ENCODE measurements around the gene SHC2. TPM values are rescaled to one million over a fixed set of nuclear protein-coding genes. Genes with fewer than 3 reads are reported as not detected.

The SHC2 gene
- total RNA-seq, 1 experiment from 2014 or later, result 1.1 TPM

DNA sequence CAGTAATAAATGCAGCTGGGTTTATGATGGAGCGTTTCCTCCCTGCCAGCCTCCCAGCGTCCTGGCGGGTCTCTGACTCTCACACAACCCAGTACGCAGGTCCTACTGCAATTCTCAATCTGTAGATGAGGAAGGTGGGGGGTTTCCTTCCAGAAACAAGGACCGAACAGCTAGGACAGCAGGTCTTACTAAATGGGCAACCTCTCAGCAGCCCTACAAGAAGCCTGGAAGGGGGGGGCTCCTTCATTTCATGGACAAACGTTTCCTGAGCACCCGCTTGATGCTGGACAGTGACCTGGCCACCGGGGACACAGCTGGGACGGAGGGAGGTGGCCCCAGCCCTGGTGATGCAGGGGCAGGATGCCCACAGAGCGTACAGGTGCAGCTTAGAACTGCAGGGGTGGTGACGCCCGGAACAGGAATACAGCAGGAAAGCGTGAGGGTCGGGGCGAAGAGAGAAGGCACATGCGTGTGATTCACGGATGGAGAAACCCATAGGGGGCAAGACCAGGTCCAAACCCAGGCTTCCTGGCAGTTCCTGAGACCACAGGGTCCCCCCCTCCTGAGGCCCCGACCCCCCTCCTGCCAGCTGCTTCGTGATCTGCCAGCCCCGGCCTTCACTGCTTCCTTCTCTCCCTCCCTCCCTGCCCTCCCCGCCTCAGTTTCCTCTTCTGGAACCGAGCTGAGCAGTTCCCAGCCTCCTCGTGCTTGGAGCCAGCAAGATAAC lies 51.2 kb downstream of the SHC2 start:
- no peak for DNase-seq (ENCODE audit: extremely low read depth, low read depth)

DNA sequence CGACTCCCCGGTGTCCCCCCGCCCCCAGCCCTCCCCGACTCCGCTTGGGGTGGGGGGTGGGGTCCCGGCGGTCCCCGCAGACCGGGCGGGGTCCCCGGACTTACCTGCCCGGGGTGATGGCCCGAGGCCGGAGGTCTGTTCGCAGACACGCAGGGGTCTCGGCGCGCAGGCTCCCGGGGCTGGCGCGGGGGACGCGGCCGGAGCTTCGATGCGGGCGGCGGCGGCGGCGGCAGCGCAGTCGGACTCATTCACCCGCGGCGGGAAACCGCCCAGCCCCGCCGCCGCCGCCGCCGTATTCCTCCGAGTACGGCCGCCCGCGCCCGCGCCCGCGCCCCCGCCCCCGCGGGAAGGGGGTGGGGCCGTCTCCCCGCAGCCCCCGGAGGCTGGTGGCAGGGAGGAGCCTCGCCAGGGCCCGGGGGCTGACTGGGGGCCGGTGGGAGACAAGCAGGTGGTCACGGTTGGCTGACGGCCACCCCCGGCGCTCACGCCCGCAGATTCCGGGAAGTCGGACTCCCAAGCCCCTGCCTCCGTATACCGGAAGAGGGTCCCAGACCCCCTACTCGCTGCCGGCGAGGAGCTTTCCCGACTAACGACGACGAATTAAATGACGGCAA lies 51.8 kb downstream of the SHC2 start, which contains the start of gene C2CD4C:
C2CD4C (minus strand) TSS at position 246 of the 614 bp plus-strand sequence. CDS start 786 bp downstream, outside the sequence.
- DNase-seq (ENCODE audit: extremely low read depth, low read depth), result no peak

DNA sequence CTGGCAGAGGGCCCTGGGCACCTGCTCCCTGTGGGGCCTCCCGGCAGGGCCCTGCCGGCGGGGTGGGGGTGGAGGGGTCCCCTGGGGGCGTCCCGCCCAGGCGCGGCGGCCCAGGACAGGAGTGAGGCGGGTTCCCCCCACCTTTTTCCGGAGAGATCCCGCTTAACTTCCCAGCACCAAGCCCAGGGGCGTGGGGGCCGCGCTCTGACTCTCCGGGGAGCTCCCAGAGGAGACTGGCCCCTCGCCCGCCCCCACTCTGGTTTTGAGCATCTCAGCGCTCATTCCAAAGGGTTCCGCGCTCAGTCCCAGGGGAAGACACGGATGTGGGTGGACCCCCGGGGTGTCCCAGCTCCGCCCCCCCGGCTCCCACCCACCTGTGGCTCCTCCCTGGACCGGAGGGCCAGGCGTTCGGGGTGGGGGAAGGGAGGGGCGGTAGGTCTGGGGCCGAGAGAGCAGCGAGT lies 52.4 kb downstream of the SHC2 start:
- no peak for DNase-seq (ENCODE audit: extremely low read depth, low read depth)

DNA sequence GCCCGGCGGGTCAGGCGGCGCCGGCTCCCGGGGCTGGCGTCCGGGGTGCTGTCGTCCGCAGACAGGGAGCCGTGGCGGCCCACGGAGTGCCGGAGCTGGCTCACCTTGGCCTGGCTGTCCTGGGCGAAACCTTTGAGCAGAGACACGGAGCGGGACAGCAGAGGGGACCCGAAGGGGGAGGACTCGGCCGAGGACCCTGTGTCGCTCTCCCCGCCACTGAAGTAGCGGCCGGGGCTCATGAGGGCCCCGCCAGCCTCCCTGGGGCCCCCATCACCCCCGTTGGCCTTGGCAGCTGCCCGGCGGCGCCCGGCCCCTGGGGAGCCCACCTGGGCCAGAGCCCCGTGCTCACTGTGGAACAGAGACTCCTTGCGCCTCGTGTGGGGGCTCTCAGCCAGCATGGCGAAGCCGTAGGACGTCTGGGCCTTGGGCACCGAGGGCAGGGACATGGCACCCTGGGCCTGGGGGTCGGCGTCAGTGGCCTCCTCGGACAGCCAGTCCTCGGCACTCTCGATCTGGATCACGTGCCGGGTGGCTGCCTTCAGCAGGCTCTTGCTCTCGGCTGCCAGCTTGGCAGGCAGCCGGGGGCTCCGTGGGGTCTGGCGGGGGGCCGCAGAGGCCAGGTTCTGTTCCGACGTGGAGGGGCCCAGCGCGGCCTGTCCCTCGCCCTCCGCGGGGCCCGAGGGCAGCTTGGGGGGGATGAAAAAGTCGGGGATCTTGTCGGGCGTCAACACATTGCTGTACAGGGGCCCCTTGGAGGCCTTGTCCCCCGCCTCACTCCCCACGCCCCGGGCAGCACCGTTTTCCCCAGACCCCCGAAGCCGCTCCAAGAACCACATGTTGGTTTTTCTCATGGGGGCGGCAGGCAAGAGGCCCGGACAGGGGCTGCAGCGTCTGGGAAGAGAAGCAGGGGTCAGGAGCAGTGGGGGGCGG lies 53.1 kb downstream of the SHC2 start:
- DNase-seq (ENCODE audit: extremely low read depth, low read depth), result no peak

DNA sequence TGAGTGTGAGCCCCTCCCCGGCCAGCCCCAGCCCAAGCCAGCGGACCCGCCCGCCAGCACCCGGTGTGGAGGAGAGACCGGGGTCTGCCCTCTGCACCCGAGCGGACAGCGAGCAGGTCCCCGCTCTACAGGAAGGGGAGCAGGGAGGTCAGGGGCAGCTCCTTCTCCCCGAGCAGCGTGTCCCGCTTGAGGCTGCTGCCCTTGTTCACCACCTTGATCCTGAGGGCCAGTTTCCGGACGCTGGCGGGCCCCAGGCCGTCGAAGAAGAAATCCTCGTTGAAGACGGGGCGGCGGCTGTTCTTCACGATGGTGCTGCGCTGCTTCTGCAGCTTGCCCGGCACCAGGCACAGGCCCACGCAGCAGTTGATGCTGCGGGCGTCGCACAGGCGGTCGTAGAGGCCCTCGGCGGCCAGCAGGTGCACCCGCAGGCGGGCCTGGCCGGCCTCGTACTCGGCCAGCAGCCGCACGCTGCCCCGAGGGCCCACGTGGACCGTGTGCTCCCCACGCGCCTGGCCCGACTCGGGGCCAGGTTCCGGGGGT lies 53.8 kb downstream of the SHC2 start:
- DNase-seq (ENCODE audit: extremely low read depth, low read depth), result no peak

DNA sequence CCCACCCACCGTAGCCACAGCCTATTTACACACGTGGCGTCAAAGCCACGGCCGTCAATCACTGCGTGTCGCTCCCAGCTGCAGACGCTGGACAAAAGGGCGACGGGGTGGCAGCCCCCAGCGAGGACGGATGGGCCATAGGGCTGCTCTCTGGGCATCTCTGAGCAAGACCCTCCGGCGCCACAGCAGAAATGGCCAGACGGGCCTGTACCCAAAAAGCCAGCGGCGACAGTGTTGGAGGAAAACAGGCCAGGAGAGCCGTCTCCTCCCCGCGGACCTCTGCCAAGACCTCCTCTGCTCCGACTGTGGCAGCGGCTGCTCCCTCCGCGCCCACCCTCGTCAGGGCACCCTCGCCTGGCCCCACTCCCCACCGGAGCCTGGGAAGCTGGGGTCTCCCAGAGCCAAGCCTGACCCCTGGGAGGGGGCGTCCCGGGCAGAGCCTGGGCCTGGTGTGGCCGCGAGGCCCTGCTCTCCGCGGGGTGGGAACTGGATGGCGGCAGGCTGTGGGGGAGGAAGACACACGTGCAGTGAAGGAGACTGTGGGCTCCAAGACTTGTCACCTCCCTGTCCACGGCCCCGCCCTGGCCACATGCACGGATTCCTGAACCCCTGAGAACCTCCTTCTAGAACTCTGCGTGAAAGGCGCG lies 54.6 kb downstream of the SHC2 start:
- DNase-seq (ENCODE audit: extremely low read depth, low read depth), result no peak

DNA sequence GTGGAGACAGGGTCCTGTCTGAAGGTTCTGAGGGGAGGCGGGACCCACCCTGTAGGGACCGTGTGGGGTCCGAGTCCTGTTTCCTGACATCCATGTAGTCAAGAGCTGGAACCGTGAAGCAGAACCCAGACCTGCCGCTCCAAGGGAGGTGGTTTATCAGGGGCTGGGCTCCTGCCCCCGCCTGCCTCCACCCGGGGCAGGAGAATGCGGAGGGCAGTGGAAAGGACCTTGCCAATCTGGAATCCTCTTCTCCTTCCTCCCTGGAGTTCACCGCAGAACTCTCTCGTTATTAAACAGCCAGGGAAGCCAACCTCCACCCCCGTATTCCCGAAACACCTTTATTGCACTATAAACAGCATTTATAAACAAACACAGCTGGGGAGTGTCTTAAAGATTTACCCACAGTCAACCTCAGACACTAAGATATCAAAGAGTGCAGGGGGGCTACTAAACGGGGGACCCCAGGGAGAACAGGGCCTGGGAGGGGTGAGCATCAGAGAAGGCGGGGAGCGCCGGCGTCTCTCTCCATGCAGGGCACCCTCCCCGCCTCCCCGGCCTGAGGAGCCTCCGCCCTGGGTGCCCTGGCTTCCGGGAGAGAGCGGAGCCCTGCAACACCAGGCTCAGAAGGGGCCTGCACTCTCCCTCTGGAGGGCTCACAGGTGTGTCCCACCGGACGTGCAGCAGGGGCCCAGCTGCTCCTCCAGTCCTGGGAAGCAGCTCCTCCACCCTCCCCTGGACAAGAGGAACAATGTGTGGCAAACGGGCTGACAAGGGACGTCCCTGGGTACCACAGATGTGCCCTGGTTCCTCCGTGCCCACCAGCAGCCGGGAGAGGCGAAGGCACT lies 55.5 kb downstream of the SHC2 start:
- DNase-seq (ENCODE audit: extremely low read depth, low read depth), result no peak

DNA sequence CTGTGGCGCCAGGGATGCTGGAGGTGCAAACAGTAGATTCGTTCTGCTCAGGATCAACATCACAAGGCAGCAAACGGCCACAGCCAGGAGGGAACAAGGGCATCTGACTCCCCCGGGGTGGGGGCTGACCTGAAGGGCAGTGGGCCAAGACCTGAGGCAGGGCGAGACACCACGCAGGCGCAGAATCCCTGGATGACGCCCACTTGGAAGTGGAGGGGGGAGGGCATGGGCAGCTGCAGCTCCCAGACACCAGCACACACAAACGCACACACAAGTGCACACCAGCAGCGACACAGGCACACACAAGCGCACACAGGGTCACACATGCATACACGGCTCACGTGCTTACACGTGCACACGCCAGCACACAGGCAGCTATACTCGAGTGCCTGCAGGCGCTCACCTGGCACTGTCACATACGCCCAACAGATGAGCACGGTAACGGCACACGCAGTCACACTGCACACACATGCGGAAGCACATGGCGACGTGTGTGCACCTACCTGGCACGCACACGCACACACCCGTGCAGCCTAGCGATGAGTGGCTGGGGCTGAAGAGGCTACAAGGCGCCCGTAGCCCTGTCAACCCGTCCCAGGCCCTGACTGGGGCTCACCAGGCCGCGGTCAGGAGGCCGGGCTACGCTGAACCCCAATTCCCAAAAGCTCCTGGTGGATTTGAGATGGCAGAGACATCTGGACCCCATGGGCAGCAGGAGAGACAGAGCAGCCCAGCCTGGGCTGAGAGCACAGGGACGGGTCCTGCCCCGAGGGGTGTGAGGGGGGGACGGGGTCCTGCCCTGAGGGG lies 57.4 kb downstream of the SHC2 start:
- DNase-seq (ENCODE audit: extremely low read depth, low read depth), result no peak

DNA sequence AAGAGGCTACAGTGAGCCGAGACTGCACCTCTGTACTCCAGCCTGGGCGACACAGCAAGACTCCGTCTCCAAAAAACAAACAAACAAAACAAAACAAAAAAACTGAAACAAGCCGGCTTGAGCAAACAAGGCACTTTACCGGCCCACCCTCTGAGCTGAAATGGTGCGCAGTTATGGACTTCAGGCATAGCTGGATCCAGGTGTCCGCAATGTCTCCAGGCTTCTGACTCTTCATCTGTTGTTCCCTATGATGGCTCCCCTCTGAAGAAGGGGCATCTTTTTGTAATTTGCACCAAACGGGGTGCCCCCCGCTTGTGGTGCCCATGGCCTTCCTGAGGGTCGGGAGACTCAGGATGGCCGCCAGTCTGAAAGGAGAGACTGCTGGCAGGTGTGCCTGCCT lies 58.0 kb downstream of the SHC2 start:
- no peak for DNase-seq (ENCODE audit: extremely low read depth, low read depth)

DNA sequence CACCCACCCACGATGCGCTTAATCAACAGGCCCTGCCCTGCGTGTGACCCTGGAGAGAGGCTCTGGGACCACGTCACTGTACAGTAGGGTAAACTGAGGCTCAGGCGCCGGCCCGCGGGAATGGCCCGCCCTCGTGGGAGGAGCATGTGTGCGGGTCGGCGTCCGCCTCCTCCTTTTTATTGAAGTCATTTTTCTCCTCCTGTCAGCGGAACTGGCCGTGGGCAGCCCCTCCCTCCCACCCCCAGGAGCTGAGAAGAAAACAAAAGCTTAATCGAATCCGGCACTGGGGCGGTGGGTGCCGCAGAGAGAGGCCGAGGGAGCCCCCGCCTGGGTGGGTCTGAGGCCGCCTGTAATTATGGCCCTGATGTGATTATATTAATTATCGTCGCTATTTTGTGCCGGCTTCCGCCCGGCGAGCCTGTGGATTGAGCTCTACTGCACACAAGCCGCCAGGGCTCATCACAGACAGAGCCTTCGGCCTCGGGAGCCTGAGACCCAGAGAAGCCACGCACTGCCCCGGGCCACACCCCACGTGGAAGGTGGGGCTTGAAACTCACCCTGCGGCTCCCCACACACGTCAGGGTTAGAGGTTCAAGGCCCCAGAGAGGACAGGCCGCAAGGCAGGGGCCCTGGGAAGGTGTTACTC lies 58.8 kb downstream of the SHC2 start:
- DNase-seq (ENCODE audit: extremely low read depth, low read depth), result no peak

DNA sequence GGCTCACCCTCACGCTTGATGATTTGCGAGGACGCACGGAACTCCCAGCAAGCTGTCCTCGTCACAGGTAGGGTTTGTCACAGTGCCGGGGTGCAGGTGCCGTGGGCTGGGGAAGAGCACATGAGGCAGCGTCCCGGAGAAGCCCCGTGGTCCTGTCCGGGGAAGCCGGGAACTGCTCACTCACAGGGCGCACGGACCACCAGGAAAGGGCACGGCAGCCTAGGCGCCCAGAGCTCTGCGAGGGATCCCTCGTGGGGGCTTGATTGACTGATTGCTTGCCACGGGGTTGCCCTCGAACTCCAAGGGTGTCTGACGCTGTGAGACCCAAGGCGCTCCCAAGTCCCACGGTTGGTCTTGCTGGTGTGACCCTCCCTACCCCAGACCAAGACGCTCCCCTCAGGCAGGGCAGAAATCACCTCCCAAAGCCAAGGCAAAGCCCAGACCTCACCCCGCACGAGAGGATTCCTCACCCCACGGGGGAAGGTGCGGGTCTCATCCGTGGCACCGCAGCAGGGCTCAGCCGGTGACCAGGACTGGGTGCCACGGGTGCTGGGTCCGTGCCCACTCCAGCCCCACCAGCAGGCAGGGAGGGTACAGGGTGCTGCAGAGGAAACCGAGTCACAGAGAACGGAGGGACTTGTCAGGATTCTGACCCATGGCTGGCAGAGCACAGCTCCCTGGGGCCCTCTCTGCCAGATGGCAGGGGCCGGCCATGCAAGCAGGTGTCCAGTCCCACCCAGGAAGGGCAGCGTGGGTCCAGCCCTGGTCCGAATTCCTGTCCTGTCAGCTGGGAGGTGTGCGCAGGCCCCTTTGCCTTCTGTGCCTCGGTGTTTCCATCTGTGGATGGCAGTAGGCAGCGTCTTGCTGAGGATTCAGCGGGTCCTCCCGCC lies 59.6 kb downstream of the SHC2 start:
- DNase-seq (ENCODE audit: extremely low read depth, low read depth), result no peak

DNA sequence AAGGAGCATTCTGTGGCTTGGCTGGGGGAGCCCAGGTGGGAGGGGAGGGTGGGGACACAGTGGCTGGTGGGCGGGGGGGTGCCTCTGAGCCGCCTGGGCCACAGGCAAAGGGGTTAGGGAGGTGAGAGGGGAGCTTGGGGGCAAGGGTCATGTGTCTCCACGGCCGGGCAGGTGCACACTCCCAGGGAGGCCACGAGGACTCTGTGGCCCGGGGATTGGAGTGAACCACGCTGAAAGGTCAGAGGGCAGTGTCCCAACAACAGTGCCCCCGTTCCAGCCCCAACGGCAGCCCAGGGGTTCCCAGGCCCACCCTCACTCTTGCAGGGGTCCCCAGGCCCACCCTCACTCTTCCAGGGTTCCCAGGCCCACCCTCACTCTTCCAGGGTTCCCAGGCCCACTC lies 61.5 kb downstream of the SHC2 start:
- DNase-seq (ENCODE audit: extremely low read depth, low read depth), result no peak

DNA sequence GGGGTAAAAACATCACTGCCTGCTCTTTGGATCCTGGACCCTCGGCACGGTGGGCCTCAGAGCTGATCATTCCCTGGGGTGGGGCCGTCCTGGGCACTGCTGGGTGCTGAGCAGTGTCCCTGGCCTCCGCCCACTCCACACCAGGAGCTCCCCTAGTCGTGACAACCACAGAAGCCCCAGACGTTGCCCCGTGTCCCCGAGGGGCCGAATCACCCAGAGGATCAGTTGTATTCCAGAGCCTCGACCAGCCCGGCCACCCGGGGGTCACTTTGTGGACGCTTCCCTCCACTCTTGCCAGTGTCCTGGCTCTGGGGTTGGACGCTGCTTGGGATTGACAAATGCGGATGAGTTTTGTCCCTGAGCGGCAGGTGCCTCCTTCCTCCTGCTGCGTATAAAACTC lies 62.1 kb downstream of the SHC2 start:
- no peak for DNase-seq (ENCODE audit: extremely low read depth, low read depth)

DNA sequence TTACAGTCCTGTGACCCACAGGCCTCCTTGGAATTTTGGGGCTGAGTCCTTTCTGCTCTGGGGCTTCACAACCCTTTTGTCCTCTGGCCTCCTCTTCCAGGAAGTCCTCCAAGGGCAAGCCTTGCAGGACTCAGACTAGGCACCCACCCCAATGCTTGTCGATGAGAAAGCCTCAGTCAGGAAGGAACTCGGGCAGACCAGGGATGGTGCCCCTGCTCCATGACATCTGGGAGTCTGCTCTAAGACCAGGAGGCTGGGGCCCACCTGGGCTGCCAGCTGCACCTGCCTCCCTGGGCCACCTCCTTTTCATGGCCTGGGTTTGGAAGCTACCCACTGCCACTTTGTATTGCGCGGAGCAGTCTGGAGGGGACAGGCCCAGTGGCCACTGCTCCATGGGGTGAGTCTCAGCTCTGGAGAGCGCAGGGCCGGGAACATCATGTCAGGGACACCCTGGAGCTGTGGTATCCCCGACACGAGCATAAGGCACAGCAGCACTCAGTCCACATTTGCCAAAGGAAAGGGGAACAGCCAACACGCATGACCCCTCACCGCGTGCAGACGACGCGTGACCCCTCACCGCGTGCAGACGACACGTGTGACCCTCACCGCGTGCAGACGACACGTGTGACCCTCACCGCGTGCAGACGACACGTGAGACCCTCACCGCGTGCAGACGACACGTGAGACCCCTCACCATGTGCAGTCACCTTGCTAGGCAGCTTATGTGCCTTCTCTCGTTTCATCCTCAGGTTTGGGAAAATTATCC lies 62.7 kb downstream of the SHC2 start:
- DNase-seq (ENCODE audit: extremely low read depth, low read depth), result no peak

DNA sequence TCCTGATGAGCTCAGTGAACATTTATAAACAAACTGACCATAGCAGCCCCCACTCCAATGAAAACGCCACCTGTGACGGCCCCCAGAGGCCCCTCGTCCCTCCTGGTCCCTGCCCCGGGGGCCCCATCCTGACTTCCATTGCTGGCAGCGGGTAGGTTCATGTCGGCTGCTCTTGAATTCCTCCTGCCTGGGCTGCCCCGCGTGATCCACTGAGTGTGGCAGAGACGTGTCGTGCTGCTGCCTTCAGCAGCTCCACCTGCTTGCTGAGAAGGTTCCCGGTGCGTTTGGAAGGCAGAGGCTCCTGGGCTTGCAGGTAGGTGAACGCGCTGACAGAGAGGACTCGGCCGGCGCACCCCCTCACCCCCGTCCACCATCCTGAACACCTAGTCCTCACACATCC lies 63.5 kb downstream of the SHC2 start:
- no peak for DNase-seq (ENCODE audit: extremely low read depth, low read depth)

DNA sequence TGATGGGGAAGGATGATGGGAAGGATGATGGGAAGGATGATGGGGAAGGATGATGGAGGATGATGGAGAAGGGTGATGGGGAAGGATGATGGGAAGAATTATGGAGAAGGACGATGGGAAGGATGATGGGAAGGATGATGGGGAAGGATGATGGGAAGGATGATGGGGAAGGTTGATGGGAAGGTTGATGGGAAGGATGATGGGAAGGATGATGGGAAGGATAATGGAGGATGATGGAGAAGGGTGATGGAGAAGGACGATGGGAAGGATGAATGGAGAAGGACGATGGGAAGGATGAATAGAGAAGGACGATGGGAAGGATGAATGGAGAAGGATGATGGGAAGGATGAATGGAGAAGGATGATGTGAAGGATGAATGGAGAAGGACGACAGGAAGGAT lies 65.4 kb downstream of the SHC2 start:
- no peak for DNase-seq (ENCODE audit: extremely low read depth, low read depth)
